AG08395 (cell line): Measurements from ENCODE around the gene PPARA.
"Not testable (repeated sequence)": the region's sequence is repeated elsewhere in the genome, so short reads cannot be mapped to it uniquely, and the experiment has no call there.

Experiments used
- DNase-seq: peaks from one replicate; pipeline ENCODE4 v3.0.0; 2012; ENCODE audit warnings: mixed read lengths, low spot score

The PPARA gene

GRCh38 chr22:46126853-46127385, 23.4 kb upstream of the PPARA start:
- DNase-seq, result no peak

- DNase-seq, result no peak
Observed at GRCh38 chr22:46127556-46127955, 22.8 kb upstream of the PPARA start.

- DNase-seq, result no peak
Observed at GRCh38 chr22:46128606-46129005, 21.7 kb upstream of the PPARA start.

GRCh38 chr22:46129390-46130041, 20.8 kb upstream of the PPARA start:
- DNase-seq, result no peak

- DNase-seq, result no peak
Observed at GRCh38 chr22:46131151-46131587, 19.2 kb upstream of the PPARA start.

- DNase-seq, result not testable (repeated sequence)
Observed at GRCh38 chr22:46132193-46132829, 18.0 kb upstream of the PPARA start.

- no peak for DNase-seq
Observed at GRCh38 chr22:46132830-46133587, 17.3 kb upstream of the PPARA start.

GRCh38 chr22:46133588-46133855, 16.8 kb upstream of the PPARA start:
- no peak for DNase-seq

- DNase-seq, result no peak
Observed at GRCh38 chr22:46134111-46134705, 16.1 kb upstream of the PPARA start.

- no peak for DNase-seq
Observed at GRCh38 chr22:46135611-46136485, 14.5 kb upstream of the PPARA start.

GRCh38 chr22:46136486-46137217, 13.7 kb upstream of the PPARA start:
- DNase-seq, result no peak

GRCh38 chr22:46137218-46137766, 13.0 kb upstream of the PPARA start:
- DNase-seq, result no peak

- no peak for DNase-seq
Observed at GRCh38 chr22:46138058-46138797, 12.1 kb upstream of the PPARA start.

GRCh38 chr22:46139417-46139816, 10.9 kb upstream of the PPARA start:
- not testable (repeated sequence) for DNase-seq

- no peak for DNase-seq
Observed at GRCh38 chr22:46139895-46140350, 10.4 kb upstream of the PPARA start.

GRCh38 chr22:46140989-46141928, 9.1 kb upstream of the PPARA start:
- DNase-seq, result no peak

GRCh38 chr22:46142548-46143490, 7.5 kb upstream of the PPARA start:
- no peak for DNase-seq
